Erythroblast (primary cell): ENCODE data around the gene RAPH1.

Experiments used
- GATA1 ChIP-seq: IDR thresholded peaks from 2 replicates; pipeline ENCODE4 v1.6.1; 2011; ENCODE audit warnings: low read depth, mild to moderate bottlenecking, control low read depth, low read length, moderate library complexity
- POLR2A ChIP-seq: IDR thresholded peaks from 2 replicates; pipeline ENCODE4 v1.6.1; 2011; ENCODE audit warnings: mild to moderate bottlenecking, low read length

DNA sequence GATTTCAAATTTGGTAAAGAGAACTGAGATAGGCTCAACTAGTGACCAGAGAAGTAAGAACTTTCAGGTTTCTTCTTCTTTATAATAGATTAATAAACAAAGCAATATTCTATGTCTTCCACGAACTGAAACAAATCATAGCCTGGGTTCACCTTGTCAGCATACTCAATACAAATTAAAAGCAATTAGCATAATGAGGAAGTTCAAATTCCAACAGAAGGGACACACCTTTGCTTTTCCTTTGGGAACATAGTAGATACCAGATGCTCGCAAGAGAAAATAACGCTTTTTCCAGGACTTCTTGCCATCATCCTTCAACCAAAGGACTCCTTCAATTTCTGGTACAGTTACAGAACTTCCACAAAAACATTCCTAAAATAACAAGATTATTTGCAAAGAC is 79.9 kb downstream of the RAPH1 start:
- no peak for TF ChIP-seq POLR2A
- TF ChIP-seq GATA1 = no peak
